CD4-positive, alpha-beta T cell (primary cell): ENCODE measurements around the gene ARNT2. TPM values are rescaled to one million over a fixed set of nuclear protein-coding genes. Genes with fewer than 3 reads are reported as not detected.

Experiments
- ATAC-seq: fragments of 200-7000 bp; cut with Tn5 transposase; one replicate; pipeline ENCODE4 v1.10.0; 2022; ENCODE audit warnings: mild to moderate bottlenecking; ENCODE audit not compliant: poor library complexity
- CTCF ChIA-PET: fragments of 350-600 bp; sonication (Branson Sonifier 250); formaldehyde crosslinking; loops from one replicate; lab custom pipeline; 2021; ENCODE audit warnings: antibody characterized with exemption, inconsistent platforms; lab: Charles Lee
- POLR2A ChIA-PET: fragments of 350-600 bp; sonication (Branson Sonifier 250); formaldehyde crosslinking; loops from one replicate; lab custom pipeline; 2021; ENCODE audit warnings: antibody characterized with exemption, inconsistent platforms; lab: Charles Lee
- DNase-seq, 14 experiments: peaks; one replicate each; pipeline ENCODE4 v3.0.0-alpha.2; 2013 to 2020; ENCODE audit warnings: mixed read lengths in 2 of 14
- H3K27ac ChIP-seq, 2 donors: one replicate each; pipeline versions ENCODE4 v1.5.1 to v1.7.0; 2013; ENCODE audit warnings: low read length in 2 of 2, low read depth in 1 of 2, mild to moderate bottlenecking in 1 of 2
- H3K27me3 ChIP-seq, 2 experiments: 1 replicate in 1 of 2; 2 replicates in 1 of 2; pipeline versions ENCODE4 v1.6.1 to v1.7.0; 2013; ENCODE audit warnings: low read length in 2 of 2, control low read depth in 1 of 2, mild to moderate bottlenecking in 1 of 2, moderate library complexity in 1 of 2; ENCODE audit not compliant: insufficient read depth in 2 of 2, control insufficient read depth in 1 of 2
- H3K36me3 ChIP-seq: one replicate; pipeline ENCODE4 v1.6.1; 2013; ENCODE audit warnings: low read length, control low read depth; ENCODE audit not compliant: insufficient read depth
- H3K4me1 ChIP-seq: one replicate; pipeline ENCODE4 v1.6.1; 2013; ENCODE audit warnings: low read length, control low read depth; ENCODE audit not compliant: insufficient read depth
- H3K4me3 ChIP-seq: one replicate; pipeline ENCODE4 v1.5.1; 2013; ENCODE audit warnings: mild to moderate bottlenecking, low read length, moderate library complexity
- H3K9me3 ChIP-seq, 2 experiments: 1 replicate in 1 of 2; 2 replicates in 1 of 2; pipeline versions ENCODE4 v1.6.1 to v1.7.0; 2013; ENCODE audit warnings: low read length in 2 of 2, mild to moderate bottlenecking in 2 of 2, control low read depth in 1 of 2, moderate library complexity in 1 of 2; ENCODE audit not compliant: control insufficient read depth in 1 of 2, insufficient read depth in 1 of 2
- H3K27ac Mint-ChIP-seq: one replicate; pipeline ENCODE4 v1.8.0; 2020; ENCODE audit warnings: mixed read lengths
- H3K27me3 Mint-ChIP-seq: one replicate; pipeline ENCODE4 v1.8.0; 2021; ENCODE audit warnings: mixed read lengths
- H3K36me3 Mint-ChIP-seq: one replicate; pipeline ENCODE4 v1.8.0; 2021; ENCODE audit warnings: low read depth, mixed read lengths
- H3K4me1 Mint-ChIP-seq: one replicate; pipeline ENCODE4 v1.8.0; 2021; ENCODE audit warnings: low read depth, mixed read lengths
- H3K4me3 Mint-ChIP-seq: one replicate; pipeline ENCODE4 v1.8.0; 2020; ENCODE audit warnings: mild to moderate bottlenecking, mixed read lengths
- H3K9me3 Mint-ChIP-seq: one replicate; pipeline ENCODE4 v1.8.0; 2020; ENCODE audit warnings: mixed read lengths
- intact Hi-C, 2 experiments: fragments of 100-400 bp; cut with DNase I in 1 of 2; cut with micrococcal nuclease in 1 of 2; formaldehyde crosslinking; loops; one replicate each; pipeline versions ENCODE4 v1.15.1 to v1.9.0; 2023 to 2025; cut with DNase I, micrococcal nuclease
- total RNA-seq, 174 experiments: library from RNA in 2 of 174; stranded (reverse) in 2 of 174; gene quantifications; one replicate each; pipeline ENCODE4 v1.2.3 and lab custom pipeline; 2021 to 2026
- TF ChIP-seq, protein P1 (sequence below): fragments of 200-600 bp; IDR thresholded peaks from one replicate; pipeline ENCODE4 v1.8.0; 2022; ENCODE audit warnings: antibody characterized with exemption, mild to moderate bottlenecking

ARNT2 gene
- total RNA-seq, 2 experiments from 2014 or later: not detected

DNA sequence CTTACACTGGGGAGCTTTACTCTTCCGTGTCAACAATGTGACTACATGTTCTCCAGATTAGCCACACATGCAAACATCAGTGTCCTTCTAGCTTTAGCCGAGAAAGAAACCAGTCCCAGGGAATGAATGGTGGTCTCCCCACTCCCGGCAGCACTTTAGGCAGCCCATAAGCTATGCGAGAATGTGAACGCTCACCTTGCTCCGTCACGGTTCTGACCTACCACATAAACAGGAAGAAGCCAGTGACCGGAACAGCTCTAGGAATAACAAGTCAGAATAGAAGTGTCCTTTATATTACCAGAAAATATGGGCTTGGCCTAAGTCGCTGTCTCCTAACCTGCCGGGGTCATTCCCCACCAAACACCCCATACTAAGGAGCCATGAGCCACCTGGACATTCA, 192.9 kb downstream of the ARNT2 start:
- no peaks in the 10 kb centered on the region for H3K4me1 ChIP-seq
- DNase-seq (no peak), ATAC-seq (no peak)
- H3K9me3 Mint-ChIP-seq: no peaks in the 10 kb centered on the region
- H3K4me3 ChIP-seq: no peak overlapping the region
- H3K9me3 ChIP-seq: no peaks in the 10 kb centered on the region
- ChIA-PET POLR2A (no interaction called here), CTCF (no interaction called here)
- TF ChIP-seq, protein P1, sequence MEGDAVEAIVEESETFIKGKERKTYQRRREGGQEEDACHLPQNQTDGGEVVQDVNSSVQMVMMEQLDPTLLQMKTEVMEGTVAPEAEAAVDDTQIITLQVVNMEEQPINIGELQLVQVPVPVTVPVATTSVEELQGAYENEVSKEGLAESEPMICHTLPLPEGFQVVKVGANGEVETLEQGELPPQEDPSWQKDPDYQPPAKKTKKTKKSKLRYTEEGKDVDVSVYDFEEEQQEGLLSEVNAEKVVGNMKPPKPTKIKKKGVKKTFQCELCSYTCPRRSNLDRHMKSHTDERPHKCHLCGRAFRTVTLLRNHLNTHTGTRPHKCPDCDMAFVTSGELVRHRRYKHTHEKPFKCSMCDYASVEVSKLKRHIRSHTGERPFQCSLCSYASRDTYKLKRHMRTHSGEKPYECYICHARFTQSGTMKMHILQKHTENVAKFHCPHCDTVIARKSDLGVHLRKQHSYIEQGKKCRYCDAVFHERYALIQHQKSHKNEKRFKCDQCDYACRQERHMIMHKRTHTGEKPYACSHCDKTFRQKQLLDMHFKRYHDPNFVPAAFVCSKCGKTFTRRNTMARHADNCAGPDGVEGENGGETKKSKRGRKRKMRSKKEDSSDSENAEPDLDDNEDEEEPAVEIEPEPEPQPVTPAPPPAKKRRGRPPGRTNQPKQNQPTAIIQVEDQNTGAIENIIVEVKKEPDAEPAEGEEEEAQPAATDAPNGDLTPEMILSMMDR: no peak
- no peaks in the 10 kb centered on the region for H3K36me3 Mint-ChIP-seq
- no peak overlapping the region for H3K4me3 Mint-ChIP-seq
- H3K27me3 ChIP-seq: no peaks in the 10 kb centered on the region
- H3K27ac Mint-ChIP-seq: no peak overlapping the region
- no peaks in the 10 kb centered on the region for H3K36me3 ChIP-seq
- no peak overlapping the region for H3K27ac ChIP-seq
- intact Hi-C loops: loop anchor here in 1 of 2 experiments (10.0 kb wide), 1 partner anchor 62 kb away; no protein-coding TSS in a partner anchor
- peaks cover 12% of the 10 kb centered on the region for H3K27me3 Mint-ChIP-seq
- H3K4me1 Mint-ChIP-seq: no peaks in the 10 kb centered on the region

DNA sequence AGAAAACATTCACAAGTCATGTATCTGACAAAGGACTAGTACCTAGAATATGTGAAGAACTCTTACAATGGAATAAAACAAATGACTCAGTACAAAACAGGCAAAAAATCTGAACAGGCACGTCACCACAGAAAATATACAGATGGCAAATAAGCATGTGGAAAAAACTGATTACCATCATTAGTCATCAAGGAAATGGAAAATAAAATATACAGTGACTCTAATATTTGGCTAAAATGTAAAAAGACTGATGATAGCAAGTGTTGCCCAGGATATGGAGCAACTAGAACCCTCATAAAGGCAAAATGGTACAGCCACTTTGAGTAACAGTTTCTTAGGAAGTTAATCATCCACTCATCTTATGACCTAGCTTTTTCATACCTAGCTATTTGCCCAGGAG, 195.2 kb downstream of the ARNT2 start:
- intact Hi-C loops: loop anchor here in 1 of 2 experiments (10.0 kb wide), 1 partner anchor 65 kb away; no protein-coding TSS in a partner anchor
- DNase-seq (no peak), ATAC-seq (no peak)
- peaks cover 12% of the 10 kb centered on the region for H3K27me3 Mint-ChIP-seq
- Histone ChIP-seq H3K4me1 (no peaks in the 10 kb centered on the region), H3K27me3 (no peaks in the 10 kb centered on the region), H3K27ac (no peak overlapping the region), H3K9me3 (no peaks in the 10 kb centered on the region), H3K4me3 (no peak overlapping the region), H3K36me3 (no peaks in the 10 kb centered on the region)
- H3K4me1 Mint-ChIP-seq: no peaks in the 10 kb centered on the region
- no peak overlapping the region for H3K27ac Mint-ChIP-seq
- POLR2A ChIA-PET: no interaction called here
- CTCF ChIA-PET: no interaction called here
- H3K9me3 Mint-ChIP-seq: no peaks in the 10 kb centered on the region
- no peaks in the 10 kb centered on the region for H3K36me3 Mint-ChIP-seq
- TF ChIP-seq, protein P1: no peak
- no peak overlapping the region for H3K4me3 Mint-ChIP-seq

DNA sequence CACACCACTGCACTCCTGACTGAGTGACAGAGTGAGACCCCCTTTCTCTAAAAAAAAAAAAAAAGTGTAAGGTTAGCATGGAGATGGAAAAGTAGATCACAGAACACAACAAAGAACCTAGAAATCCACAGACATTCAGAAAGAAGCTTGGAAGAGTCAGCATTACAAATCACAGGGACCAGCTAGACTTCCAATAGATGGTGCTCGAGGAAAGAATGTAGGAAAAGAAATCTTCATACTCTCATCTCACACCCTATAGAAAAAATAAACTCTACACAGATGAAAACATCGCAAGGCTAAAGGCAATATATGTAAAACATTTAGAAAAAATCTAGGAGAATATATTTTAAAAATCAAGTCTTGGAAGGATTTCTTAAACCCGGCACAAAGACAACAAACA, 196.4 kb downstream of the ARNT2 start:
- no peaks in the 10 kb centered on the region for H3K9me3 Mint-ChIP-seq
- CTCF ChIA-PET: no interaction called here

More for the DNA sequence above, 196.4 kb downstream of the ARNT2 start:
- Histone ChIP-seq H3K27me3 (peaks cover 0 to 2% of the 10 kb centered on the region in 2 experiments), H3K27ac (no peak overlapping the region), H3K4me1 (no peaks in the 10 kb centered on the region), H3K4me3 (no peak overlapping the region), H3K36me3 (no peaks in the 10 kb centered on the region), H3K9me3 (no peaks in the 10 kb centered on the region)
- POLR2A ChIA-PET: no interaction called here
- TF ChIP-seq, protein P1: no peak
- Mint-ChIP-seq H3K4me1 (no peaks in the 10 kb centered on the region), H3K27me3 (peaks cover 12% of the 10 kb centered on the region), H3K27ac (no peak overlapping the region), H3K36me3 (no peaks in the 10 kb centered on the region), H3K4me3 (no peak overlapping the region)
- ATAC-seq (no peak), DNase-seq (no peak)
- intact Hi-C loops: no loop called here
